Adrenal gland (tissue), 5 donors: Measurements from ENCODE around the gene SRSF2.

Experiments used
- CTCF ChIP-seq, 6 experiments: fragments of 450-650 bp in 4 of 6; fragments of 200-600 bp in 2 of 6; sonication (generic) in 1 of 6; IDR thresholded peaks; 1 replicate in 5 of 6; 2 replicates in 1 of 6; pipeline versions ENCODE4 v1.5.1 to v1.8.0; 2016 to 2021; ENCODE audit warnings: antibody characterized with exemption in 6 of 6, mild to moderate bottlenecking in 2 of 6, moderate library complexity in 1 of 6
- POLR2A ChIP-seq, 2 donors: fragments of 450-650 bp; IDR thresholded peaks; one replicate each; pipeline ENCODE4 v1.6.1; 2017; ENCODE audit warnings: antibody characterized with exemption in 2 of 2, mild to moderate bottlenecking in 2 of 2, moderate library complexity in 1 of 2
- donor health status: DM: no; HTN: no; CAD: no.

- no peak for TF ChIP-seq CTCF (IDR thresholded peaks at IDR 0.05)
- TF ChIP-seq POLR2A (IDR thresholded peaks at IDR 0.05), result no peak
Measured at GRCh38 chr17:76740329-76741118, 3.4 kb upstream of the SRSF2 start.
